ENCODE data around the gene LIFR.

- no peak for TF ChIP-seq CTCF (conservative IDR thresholded peaks at IDR 0.05; ENCODE audit: low read length)
- TF ChIP-seq EZH2phosphoT487 (IDR thresholded peaks at IDR 0.05; ENCODE audit: borderline replicate concordance), result no peak
Observed at GRCh38 chr5:38524022-38524421, 32.4 kb downstream of the LIFR start.

All from Loucy (cell line).